Neutrophil (primary cell): Measurements from ENCODE around the gene COL25A1.

ENCODE experiments used
- H3K27ac ChIP-seq: fragments of 200-600 bp; sonication (generic); 2 replicates; pipeline ENCODE4 v1.5.1; 2016; ENCODE audit warnings: mild to moderate bottlenecking, moderate library complexity
- H3K27me3 ChIP-seq: fragments of 200-600 bp; sonication (generic); 2 replicates; pipeline ENCODE4 v1.6.0; 2016; ENCODE audit warnings: mild to moderate bottlenecking
- H3K36me3 ChIP-seq: fragments of 200-600 bp; sonication (generic); 2 replicates; pipeline ENCODE4 v1.5.1; 2017
- H3K4me1 ChIP-seq, 2 experiments: fragments of 200-600 bp in 1 of 2; sonication (generic) in 1 of 2; 1 replicate in 1 of 2; 2 replicates in 1 of 2; pipeline versions ENCODE4 v1.5.1 to v1.6.1; 2013 to 2016; ENCODE audit warnings: low read depth in 1 of 2, low read length in 1 of 2, mild to moderate bottlenecking in 1 of 2, moderate library complexity in 1 of 2; ENCODE audit not compliant: control insufficient read depth in 1 of 2, insufficient read depth in 1 of 2
- H3K4me3 ChIP-seq, 2 experiments: fragments of 200-600 bp in 1 of 2; sonication (generic) in 1 of 2; 1 replicate in 1 of 2; 2 replicates in 1 of 2; pipeline ENCODE4 v1.5.1; 2013 to 2016; ENCODE audit warnings: low read depth in 1 of 2, low read length in 1 of 2, mild to moderate bottlenecking in 1 of 2, moderate library complexity in 1 of 2
- H3K9me3 ChIP-seq: fragments of 200-600 bp; sonication (generic); 2 replicates; pipeline ENCODE4 v1.5.1; 2016
- TF ChIP-seq, protein P1 (sequence below): fragments of 200-600 bp; sonication (generic); IDR thresholded peaks from 2 replicates; pipeline ENCODE4 v1.5.1; 2016; ENCODE audit warnings: antibody characterized with exemption

COL25A1 gene

GRCh38 chr4:108930186-108930585 lies 372.3 kb downstream of the COL25A1 start:
- Histone ChIP-seq H3K36me3 (no peaks in the 10 kb centered on the region), H3K4me3 (no peak overlapping the region), H3K27me3 (no peaks in the 10 kb centered on the region), H3K4me1 (no peaks in the 10 kb centered on the region), H3K9me3 (no peaks in the 10 kb centered on the region), H3K27ac (no peak overlapping the region)
- TF ChIP-seq, protein P1, sequence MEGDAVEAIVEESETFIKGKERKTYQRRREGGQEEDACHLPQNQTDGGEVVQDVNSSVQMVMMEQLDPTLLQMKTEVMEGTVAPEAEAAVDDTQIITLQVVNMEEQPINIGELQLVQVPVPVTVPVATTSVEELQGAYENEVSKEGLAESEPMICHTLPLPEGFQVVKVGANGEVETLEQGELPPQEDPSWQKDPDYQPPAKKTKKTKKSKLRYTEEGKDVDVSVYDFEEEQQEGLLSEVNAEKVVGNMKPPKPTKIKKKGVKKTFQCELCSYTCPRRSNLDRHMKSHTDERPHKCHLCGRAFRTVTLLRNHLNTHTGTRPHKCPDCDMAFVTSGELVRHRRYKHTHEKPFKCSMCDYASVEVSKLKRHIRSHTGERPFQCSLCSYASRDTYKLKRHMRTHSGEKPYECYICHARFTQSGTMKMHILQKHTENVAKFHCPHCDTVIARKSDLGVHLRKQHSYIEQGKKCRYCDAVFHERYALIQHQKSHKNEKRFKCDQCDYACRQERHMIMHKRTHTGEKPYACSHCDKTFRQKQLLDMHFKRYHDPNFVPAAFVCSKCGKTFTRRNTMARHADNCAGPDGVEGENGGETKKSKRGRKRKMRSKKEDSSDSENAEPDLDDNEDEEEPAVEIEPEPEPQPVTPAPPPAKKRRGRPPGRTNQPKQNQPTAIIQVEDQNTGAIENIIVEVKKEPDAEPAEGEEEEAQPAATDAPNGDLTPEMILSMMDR = no peak

GRCh38 chr4:108926781-108927180 lies 375.7 kb downstream of the COL25A1 start:
- Histone ChIP-seq H3K27me3 (no peaks in the 10 kb centered on the region), H3K9me3 (no peaks in the 10 kb centered on the region), H3K4me3 (no peak overlapping the region), H3K4me1 (no peaks in the 10 kb centered on the region), H3K27ac (no peak overlapping the region), H3K36me3 (no peaks in the 10 kb centered on the region)
- TF ChIP-seq, protein P1 = no peak

DNA sequence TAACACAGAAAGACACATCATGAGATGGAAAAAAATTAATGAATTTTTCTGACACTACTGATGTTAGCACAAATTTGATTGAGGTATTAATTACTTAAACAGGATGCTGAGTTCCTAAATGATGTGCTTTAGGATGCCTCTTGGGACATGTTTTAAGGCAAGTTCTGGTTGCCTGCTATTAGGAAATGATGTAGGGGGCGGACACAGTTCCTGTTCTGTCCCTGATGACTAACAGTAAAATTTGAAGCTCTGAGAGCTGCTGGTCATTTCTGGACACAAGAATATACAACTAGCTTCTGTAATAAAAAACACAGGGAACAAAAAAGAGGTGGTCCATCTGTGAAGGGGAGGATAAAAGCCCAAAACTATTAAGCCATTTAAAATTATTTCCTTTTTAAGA lies 376.4 kb downstream of the COL25A1 start:
- no peak overlapping the region for H3K27ac ChIP-seq
- H3K36me3 ChIP-seq = no peaks in the 10 kb centered on the region
- no peak overlapping the region for H3K4me3 ChIP-seq
- no peaks in the 10 kb centered on the region for H3K9me3 ChIP-seq
- H3K4me1 ChIP-seq = no peaks in the 10 kb centered on the region
- H3K27me3 ChIP-seq = no peaks in the 10 kb centered on the region
- TF ChIP-seq, protein P1 = no peak

DNA sequence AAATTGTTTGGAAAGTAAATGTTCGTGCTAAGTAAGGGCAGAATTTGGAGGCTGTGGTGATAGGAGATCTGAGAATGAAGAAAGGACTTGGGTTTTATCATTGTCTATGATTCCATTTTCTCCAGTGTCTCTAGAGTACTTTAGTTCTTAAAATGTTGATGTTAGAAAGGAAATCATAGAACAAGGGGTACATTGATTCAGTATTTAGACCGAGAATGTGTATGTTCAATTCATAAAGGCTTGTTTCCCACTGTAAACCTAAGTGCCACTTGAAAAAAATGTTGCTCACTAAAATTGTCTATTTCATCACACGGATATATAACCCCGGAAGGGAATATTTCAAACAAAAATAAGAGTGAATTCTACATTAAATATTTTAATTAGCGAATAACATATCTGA lies 380.3 kb downstream of the COL25A1 start:
- no peaks in the 10 kb centered on the region for H3K36me3 ChIP-seq
- H3K27me3 ChIP-seq = no peaks in the 10 kb centered on the region
- no peak overlapping the region for H3K27ac ChIP-seq
- TF ChIP-seq, protein P1 = no peak
- no peaks in the 10 kb centered on the region for H3K9me3 ChIP-seq
- no peaks in the 10 kb centered on the region for H3K4me1 ChIP-seq
- H3K4me3 ChIP-seq = no peak overlapping the region

GRCh38 chr4:108920395-108921087 lies 381.9 kb downstream of the COL25A1 start:
- no peaks in the 10 kb centered on the region for H3K4me1 ChIP-seq
- no peak overlapping the region for H3K4me3 ChIP-seq
- H3K27me3 ChIP-seq = no peaks in the 10 kb centered on the region
- no peaks in the 10 kb centered on the region for H3K36me3 ChIP-seq
- H3K9me3 ChIP-seq = no peaks in the 10 kb centered on the region
- TF ChIP-seq, protein P1 = no peak
- no peak overlapping the region for H3K27ac ChIP-seq
